NCI-H1105 treated with DMSO at 0.1 percent for 48 hours (cell line): ENCODE measurements around the gene CACNB3.
"Not testable (repeated sequence)": the region's sequence is repeated elsewhere in the genome, so short reads cannot be mapped to it uniquely, and the experiment has no call there.

Experiments used
- DNase-seq: peaks from one replicate; lab custom pipeline; 2025; lab: John Stamatoyannopoulos, UW

CACNB3 gene

GRCh38 chr12:48818831-48819590 lies 715 bp downstream of the CACNB3 start:
- DNase-seq = no peak

- DNase-seq = no peak
Measured at GRCh38 chr12:48819986-48820725, 1.9 kb downstream of the CACNB3 start.

GRCh38 chr12:48822139-48822538 lies 3.8 kb downstream of the CACNB3 start:
- DNase-seq = no peak

GRCh38 chr12:48822711-48823110 lies 4.4 kb downstream of the CACNB3 start:
- DNase-seq = no peak

DNA sequence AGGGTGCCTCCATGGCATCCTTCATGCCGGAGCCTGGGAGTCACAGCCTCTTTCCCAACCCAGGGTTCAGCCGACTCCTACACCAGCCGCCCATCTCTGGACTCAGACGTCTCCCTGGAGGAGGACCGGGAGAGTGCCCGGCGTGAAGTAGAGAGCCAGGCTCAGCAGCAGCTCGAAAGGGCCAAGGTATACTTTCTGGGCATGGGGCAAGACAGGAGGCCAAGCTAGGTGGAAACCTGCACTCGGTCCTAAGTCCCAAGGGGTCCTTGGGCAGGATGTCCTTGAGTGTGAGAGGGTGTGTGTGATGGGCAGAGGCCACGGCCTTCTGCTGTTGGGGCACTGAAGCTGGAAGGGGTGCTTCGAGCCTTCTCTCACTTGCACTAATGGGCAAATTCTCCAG lies 5.0 kb downstream of the CACNB3 start:
- DNase-seq = no peak

DNA sequence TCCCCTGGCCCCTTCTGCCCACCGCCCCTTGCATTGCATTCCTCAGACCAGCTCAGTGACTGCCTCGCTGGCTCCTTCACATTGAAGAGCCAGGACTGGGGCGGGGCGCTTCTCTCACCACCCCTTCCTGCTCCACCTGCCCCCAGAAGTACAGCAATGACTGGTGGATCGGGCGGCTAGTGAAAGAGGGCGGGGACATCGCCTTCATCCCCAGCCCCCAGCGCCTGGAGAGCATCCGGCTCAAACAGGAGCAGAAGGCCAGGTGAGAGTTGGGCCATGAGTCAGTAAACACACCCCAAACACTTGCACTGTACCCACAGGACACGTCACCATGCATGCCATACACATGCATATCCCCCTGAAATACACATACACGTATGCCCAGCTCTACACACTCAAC lies 5.8 kb downstream of the CACNB3 start:
- no peak for DNase-seq

DNA sequence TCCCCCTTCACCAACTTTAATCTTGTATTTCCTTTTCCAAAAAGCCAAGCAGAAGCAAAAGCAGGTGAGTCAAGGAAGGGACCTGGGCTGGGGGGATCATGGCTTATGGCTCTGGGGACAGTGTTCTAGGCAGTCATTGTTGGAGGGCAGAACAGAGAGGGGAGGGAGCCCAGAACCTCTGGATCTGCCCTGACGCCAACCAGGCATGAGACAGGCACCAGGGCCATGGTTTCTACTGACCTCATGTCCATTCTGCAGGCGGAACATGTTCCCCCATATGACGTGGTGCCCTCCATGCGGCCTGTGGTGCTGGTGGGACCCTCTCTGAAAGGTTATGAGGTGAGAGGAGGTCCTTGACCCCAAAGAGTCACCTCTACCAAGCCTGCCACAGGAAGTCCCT lies 6.6 kb downstream of the CACNB3 start:
- no peak for DNase-seq

DNA sequence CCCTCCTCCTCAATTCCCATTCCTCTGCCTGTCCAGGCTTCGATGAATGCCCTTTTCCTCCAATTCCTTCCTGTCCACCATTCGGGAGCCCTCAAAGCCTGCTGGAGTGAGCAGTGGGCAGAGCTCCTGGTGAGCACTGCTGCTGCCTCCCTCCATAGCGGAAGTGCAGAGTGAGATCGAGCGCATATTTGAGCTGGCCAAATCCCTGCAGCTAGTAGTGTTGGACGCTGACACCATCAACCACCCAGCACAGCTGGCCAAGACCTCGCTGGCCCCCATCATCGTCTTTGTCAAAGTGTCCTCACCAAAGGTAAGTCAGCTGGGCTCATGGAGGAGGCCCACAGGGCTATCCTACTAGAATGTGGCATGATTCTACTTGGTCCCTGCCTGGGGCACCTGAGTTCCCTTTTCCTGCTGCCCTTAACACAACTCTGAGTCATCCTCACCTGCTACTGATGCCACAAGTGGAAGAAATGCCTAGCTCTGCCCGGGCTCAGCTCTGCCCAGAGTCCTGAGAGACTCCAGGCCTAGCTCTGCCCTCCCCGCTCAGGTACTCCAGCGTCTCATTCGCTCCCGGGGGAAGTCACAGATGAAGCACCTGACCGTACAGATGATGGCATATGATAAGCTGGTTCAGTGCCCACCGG lies 8.0 kb downstream of the CACNB3 start:
- no peak for DNase-seq

DNA sequence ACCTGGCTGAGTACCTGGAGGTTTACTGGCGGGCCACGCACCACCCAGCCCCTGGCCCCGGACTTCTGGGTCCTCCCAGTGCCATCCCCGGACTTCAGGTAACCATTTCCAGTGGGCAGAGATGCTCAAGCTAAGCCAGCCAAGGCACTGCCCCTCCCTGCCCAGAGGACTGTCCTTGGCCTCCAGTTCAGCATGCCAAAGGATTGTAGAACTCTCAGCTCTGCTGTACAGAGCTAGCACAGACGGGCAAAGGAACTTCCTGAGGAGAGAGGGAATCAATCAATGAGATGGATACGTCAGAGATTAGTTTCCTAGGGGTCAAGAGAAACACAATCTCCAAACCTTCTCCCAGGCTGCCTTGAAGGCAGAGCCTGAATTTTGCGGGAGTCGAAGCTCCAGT lies 8.7 kb downstream of the CACNB3 start:
- no peak for DNase-seq

- no peak for DNase-seq
Measured at GRCh38 chr12:48827513-48828096, 9.3 kb downstream of the CACNB3 start.

GRCh38 chr12:48828293-48828692 lies 10.0 kb downstream of the CACNB3 start:
- DNase-seq = no peak

- DNase-seq = no peak
Measured at GRCh38 chr12:48828841-48829575, 10.7 kb downstream of the CACNB3 start.

- DNase-seq = no peak
Measured at GRCh38 chr12:48831257-48831656, 13.0 kb downstream of the CACNB3 start.

GRCh38 chr12:48832321-48833060 lies 14.2 kb downstream of the CACNB3 start:
- DNase-seq = no peak

DNA sequence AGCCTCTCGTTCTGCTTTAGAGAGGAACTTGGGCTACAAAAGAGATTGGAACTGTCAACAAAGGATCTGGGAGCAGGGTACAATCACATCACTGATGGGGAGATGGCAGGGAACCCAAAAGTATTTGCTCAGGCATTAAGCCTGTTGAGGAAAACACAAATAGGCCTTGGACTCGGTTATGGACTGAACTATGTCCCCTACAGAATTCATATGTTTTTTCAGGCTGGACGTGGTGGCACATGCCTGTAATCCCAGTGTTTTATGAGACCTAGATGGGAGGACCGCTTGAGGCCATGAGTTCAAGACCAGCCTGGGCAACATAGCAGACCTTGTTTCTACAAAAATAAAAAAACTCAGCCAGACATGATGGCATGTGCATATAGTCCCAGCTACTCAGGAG lies 19.8 kb downstream of the CACNB3 start:
- DNase-seq = no peak

GRCh38 chr12:48842021-48842420 lies 23.7 kb downstream of the CACNB3 start:
- not testable (repeated sequence) for DNase-seq

GRCh38 chr12:48851883-48852733 lies 33.8 kb downstream of the CACNB3 start, which contains the start of gene DDX23:
TSS of gene DDX23 (minus strand) at chr12:48852163. CDS start at chr12:48845782, 6,381 bp downstream.
- DNase-seq = peak; percentile 89

- DNase-seq = peak; percentile 73
Measured at GRCh38 chr12:48852734-48853688, 34.7 kb downstream of the CACNB3 start.

DNA sequence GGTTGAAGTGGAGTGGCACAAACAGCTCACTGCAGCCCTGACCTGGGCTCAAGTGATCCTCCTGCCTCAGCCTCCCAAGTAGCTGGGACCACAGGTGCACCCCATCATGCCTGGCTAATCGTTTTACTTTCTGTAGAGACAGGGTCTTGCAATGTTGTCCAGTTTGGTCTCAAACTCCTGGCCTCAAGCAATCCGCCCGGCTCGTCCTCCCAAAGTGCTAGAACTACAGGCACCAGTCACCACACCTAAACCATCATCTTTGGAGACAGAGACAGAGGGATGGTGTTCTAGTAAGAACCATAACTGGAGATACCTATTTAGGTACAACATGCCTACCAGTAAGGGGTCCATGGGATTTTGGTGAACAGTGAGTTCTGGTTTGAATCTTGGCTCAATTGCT lies 36.2 kb downstream of the CACNB3 start:
- no peak for DNase-seq
